Inflammatory macrophage treated with lipopolysaccharide for 1 hour (primary cell): ENCODE measurements around the gene C1QL1.
A peak's percentile ranks its signal among the peaks of the same experiment; 100 is the strongest.

Experiments
- DNase-seq, 2 donors: peaks; one replicate each; pipeline ENCODE4 v3.0.0-alpha.2; 2020 to 2022

The C1QL1 gene

GRCh38 chr17:44988044-44988942 is 20.2 kb upstream of the C1QL1 start:
- DNase-seq, result no peak

GRCh38 chr17:44983563-44983962 is 15.5 kb upstream of the C1QL1 start:
- DNase-seq, result no peak

- DNase-seq, result no peak
Measured at GRCh38 chr17:44982113-44982702, 14.1 kb upstream of the C1QL1 start.

- no peak for DNase-seq
Measured at GRCh38 chr17:44981221-44981968, 13.3 kb upstream of the C1QL1 start.

GRCh38 chr17:44979426-44979995 is 11.4 kb upstream of the C1QL1 start:
- no peak for DNase-seq

GRCh38 chr17:44978807-44979206 is 10.7 kb upstream of the C1QL1 start:
- DNase-seq, result no peak

- DNase-seq, result no peak
Measured at GRCh38 chr17:44977814-44978550, 9.9 kb upstream of the C1QL1 start.

- no peak for DNase-seq
Measured at GRCh38 chr17:44977065-44977464, 9.0 kb upstream of the C1QL1 start.

- DNase-seq, result no peak
Measured at GRCh38 chr17:44976206-44976605, 8.1 kb upstream of the C1QL1 start.

- no peak for DNase-seq
Measured at GRCh38 chr17:44972953-44973352, 4.8 kb upstream of the C1QL1 start.

- peak; percentile 24 to 30 for DNase-seq
Measured at GRCh38 chr17:44971776-44972483, 3.8 kb upstream of the C1QL1 start.

- DNase-seq, result no peak
Measured at GRCh38 chr17:44970136-44970741, 2.1 kb upstream of the C1QL1 start.

GRCh38 chr17:44969144-44969780 is 1.2 kb upstream of the C1QL1 start:
- no peak for DNase-seq

- no peak for DNase-seq
Measured at GRCh38 chr17:44967907-44968224, 237 bp downstream of the C1QL1 start.

GRCh38 chr17:44967026-44967906 is 837 bp downstream of the C1QL1 start:
- DNase-seq, result no peak

GRCh38 chr17:44966348-44967025 is 1.6 kb downstream of the C1QL1 start:
- DNase-seq, result no peak

- peak in 1 of 2 donors; percentile 10 for DNase-seq
Measured at GRCh38 chr17:44965481-44966234, 2.4 kb downstream of the C1QL1 start.

- DNase-seq, result no peak
Measured at GRCh38 chr17:44961921-44962350, 6.2 kb downstream of the C1QL1 start.

- DNase-seq, result no peak
Measured at GRCh38 chr17:44960691-44961090, 7.4 kb downstream of the C1QL1 start.
